GM21717 (cell line): ENCODE measurements around the gene XXYLT1.
"Not testable (repeated sequence)": the region's sequence is repeated elsewhere in the genome, so short reads cannot be mapped to it uniquely, and the experiment has no call there.

Experiments used
- ATAC-seq: cut with Tn5 transposase; IDR thresholded peaks from one replicate; pipeline ENCODE4 v1.9.1; 2021; ENCODE audit warnings: mild to moderate bottlenecking, moderate library complexity; ENCODE audit not compliant: unreplicated experiment

Gene XXYLT1

DNA sequence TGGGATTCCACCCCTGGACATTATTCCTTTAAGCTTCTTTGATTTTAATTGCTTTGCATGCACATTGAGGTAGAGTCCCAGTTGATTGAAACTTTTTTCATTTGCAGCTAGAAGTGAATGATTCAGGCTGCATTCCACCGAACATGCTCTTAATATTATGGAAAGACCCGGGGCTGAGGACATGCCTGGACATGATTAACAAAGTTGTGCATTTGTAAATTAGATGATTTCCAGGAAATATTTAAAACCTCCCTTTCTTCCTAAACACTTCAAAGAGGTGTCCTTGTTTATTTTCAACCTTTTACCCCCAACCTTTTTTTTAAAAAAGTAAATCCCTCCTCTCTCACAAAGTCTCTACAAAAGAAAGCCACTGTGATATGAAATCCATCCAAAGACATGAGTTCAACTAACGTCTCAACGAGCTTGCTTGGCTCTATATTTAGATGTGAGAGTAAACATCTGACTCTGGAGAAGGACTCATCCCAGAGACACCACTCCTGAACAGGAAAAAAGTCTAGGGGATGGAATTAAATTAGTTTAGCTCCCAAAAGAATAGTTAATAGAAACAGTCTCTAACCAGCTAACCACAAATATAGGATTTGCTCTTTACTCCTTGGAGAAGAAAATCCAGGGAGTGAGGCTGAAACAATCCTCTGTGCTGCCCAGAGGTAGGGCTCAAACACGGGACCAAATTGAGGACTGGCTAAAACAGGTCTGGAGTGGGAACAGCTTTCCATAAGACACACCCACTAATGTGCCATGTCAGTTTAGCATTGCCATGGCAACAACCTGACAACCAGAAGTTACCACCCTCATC is 83.1 kb downstream of the XXYLT1 start:
- ATAC-seq = no peak

DNA sequence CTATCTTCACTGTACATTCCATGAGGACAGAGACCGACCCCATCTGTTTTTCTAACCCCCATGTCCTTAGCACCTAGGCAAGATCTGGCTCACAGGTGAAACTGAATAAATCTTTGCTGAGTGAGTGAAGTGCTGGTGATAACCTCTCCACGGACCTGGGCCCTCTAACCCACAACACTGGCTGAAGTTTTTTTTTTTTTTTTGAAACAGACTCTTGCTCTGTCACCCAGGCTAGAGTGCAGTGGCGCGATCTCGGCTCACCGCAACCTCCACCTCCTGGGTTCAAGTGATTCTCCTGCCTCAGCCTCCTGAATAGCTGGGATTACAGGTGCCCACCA is 84.3 kb downstream of the XXYLT1 start:
- not testable (repeated sequence) for ATAC-seq

- no peak for ATAC-seq
Measured at GRCh38 chr3:195186041-195186709, 84.8 kb downstream of the XXYLT1 start.

DNA sequence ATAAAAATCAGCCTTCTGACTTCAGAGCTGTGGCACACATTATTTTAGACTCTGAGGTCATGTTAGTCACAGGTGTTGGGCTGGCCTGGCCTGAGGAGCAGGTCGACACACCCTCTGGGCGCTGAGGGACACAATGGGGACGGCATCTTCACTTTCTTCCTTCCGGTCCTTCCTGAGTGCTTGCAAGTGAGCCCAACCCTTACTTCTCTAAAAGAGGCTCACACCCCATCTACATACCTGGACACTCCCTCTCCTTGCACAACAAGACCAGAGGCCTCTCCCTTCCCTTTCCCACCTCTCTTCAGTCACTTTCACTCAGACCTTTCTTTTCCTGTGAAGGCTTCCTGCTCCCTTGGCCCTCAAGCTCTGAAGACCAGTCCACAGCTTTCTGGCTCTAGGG is 85.4 kb downstream of the XXYLT1 start:
- ATAC-seq = no peak

DNA sequence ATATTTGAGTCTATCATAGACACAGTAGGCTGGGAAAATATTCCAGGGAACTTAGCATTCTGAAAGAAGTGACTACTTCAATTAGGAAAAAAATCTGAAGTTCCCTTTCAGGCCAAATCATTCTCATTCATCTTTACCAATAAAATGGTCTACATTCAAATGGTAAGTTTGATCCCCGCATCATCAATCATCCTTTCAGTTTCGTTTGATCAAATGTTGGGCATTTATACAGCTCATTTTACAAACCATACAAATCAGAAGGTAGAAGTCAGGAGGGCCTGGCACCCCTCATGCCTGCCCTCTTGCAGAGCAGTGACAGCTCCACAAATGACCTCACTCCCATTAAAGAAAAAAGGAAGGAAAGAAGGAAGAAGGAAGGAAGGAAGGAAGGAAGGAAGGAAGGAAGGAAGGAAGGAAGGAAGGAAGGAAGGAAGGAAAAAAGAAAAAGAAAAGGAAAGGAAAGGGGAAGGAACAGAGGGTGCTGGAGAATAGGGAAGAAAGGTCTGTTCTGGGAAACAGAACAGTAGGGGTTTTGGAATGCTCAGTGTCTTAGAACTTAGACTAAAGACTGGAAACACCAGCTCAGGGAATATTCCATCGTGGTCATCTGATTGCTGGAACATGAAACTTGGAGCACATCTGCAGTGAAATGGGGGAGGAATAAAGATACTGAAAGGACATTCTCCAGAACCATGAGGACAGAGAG is 86.1 kb downstream of the XXYLT1 start:
- no peak for ATAC-seq

DNA sequence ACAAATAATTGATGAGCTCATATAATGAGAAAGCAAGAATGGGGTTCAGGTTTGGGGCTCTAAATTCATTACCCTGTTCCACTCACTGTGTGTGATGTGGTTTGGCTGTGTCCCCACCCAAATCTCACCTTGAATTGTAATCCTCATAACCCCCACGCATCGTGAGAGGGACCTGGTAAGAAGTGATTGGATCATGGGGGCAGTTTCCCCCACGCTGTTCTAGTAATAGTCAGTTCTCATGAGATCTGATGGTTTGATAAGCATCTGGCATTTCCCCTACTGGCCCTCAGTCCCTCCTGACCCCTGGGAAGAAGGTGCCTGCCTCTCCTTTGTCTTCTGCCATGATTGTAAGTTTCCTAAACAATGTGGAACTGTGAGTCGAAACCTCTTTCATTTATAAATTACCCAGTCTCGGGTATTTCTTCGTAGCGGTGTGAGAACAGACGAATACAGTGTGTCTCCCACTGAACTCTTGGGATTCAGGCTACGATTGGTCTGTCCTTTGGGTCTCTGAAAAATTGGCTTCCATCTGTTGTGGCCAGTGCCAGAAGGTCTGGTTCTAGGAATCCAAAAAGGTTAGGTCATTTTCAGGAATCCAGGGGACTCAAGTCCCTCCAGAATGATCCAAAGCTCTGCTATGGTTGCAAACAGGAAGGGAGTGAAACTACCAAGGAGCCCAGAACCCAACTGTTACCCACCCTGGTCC is 87.7 kb downstream of the XXYLT1 start:
- no peak for ATAC-seq

GRCh38 chr3:195182470-195182795 is 88.5 kb downstream of the XXYLT1 start:
- no peak for ATAC-seq

DNA sequence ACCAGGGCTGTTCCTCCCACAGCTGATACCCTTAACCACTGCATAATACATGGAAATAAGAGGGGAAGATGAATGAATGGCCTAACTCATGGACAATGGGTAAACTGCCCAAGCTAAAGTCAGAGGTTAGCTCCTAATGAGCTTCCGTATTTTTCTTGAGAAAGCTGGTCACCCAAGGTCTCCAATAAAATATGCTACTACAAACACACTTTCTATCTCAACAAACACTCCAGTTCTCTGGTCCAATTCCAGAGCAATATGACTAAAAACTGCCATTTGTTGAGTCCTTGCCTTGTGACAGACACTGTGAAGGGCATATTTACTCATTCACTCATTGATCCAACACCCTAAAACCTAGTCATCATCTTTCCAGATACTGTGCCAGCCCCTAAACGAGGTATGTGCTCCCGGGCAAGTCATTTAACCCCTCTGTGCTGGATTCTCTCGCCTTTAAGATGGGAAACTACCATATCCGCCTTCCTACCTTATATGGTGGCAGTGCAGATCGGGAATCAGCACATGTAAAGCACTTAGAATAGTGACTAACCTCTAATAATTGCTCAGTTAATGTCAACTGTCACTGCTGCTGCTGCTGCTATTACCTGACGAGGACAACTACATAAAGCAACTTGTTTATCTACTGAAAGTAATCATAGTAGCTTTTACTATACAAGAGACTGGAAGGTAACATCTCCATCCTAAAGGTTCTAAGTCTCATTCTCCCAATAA is 89.1 kb downstream of the XXYLT1 start:
- ATAC-seq = no peak

DNA sequence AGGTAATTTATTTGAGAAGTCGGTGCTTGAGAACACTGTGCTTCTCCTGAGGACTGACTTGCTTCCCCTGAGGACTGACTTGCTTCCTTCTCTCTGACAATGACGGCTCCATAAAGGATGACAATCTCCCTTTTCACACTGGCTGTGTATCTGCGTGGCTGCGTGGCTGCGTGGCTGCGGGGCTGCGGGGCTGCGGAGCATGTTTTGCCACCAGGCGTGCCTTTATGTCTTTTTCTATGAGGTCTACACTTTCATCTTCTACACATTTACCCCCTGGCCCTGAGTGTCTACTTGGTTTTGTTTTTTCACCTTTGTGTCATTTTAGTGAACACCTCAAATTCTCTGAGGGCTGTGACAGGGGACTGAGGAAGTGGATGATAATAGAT is 89.9 kb downstream of the XXYLT1 start:
- ATAC-seq = no peak

DNA sequence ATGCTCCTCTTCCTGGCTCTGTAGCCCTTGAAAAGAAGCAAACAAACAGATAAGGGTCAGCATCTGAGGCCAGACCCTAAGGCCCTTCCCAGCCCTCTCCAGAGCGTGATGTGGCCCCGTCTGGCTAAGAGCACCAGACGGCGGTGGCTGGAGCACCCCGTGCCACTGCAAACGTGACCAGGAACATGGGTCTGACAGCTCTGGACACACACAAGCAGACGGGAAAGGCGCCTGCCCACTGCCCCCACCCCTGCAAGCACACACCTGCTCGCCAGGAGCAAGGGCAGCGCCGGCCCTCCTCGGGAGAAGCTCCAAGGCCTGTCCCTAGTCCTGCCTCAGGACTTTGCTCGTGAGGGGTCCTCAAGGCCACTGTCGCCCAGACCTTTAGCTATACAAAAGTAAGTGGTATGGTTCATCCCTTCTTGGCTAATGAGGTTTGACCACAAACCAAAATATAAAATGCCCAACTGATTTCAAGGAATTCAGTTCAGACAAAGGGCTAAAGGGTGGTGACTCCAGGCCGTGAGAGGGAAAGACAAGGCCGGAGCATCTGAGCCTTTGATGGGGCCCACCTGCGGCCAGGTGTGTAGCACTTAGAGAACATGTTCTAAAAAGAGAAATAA is 90.4 kb downstream of the XXYLT1 start:
- ATAC-seq = no peak

- ATAC-seq = no peak
Measured at GRCh38 chr3:195179776-195180489, 91.0 kb downstream of the XXYLT1 start.

GRCh38 chr3:195178124-195178910 is 92.6 kb downstream of the XXYLT1 start:
- ATAC-seq = no peak

- no peak for ATAC-seq
Measured at GRCh38 chr3:195177422-195178123, 93.4 kb downstream of the XXYLT1 start.

DNA sequence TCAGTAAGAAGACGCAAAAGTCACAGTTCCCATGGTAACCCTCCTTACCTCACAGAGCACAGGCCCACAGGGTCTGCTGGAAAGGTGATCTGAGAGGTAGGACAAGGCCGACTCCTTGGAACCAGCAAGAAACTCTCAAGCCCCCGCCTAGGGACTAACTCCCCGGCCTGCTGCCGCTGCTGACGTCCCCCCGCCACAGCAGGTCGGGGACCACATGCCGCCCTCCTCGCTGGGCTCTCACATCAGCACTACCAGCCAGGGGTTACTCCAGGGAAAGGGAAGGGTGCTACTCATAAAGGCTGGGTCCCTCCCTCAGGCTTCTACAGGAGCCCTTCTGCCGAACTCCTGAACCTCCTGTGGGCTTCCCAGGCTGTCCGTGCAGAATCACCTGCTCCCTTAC is 94.2 kb downstream of the XXYLT1 start:
- no peak for ATAC-seq

DNA sequence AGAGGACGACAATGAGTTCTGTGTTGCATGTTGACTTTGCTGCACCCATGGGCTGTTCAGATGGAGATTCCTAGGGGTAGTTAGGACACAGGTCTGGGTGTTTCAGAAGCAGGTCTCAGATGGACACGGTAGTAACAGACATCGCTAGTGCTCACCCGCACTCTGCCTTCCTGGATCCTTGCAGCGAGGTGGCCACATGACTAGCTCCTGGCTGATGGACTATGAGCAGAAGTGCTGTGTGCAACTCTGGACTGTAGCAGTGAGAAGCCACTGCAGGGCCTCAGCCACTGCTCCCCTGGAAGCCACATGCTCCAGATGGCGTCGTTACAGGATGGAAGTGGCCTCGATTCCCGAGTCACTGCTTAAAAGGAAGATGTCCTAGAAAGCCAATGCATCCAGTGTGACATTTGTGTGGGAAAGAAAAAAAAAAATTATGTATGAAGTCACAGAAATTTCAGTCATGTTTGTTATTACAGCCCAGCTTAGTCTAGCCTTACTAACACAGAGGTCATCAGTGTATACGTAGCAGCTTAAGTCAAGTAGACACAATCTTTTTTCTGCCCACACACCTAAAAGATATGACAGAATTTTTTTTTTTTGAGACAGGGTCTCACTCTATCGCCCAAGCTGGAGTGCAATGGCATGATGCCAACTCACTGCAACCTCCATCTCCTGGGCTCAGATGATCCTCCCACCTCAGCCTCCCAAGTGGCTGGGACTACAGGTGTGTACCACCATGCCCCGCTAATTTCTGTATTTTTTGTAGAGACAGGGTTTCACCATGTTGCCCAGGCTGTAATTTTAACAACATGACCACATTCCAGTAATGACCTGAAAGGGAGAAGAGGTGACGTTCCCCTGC is 95.3 kb downstream of the XXYLT1 start:
- no peak for ATAC-seq

DNA sequence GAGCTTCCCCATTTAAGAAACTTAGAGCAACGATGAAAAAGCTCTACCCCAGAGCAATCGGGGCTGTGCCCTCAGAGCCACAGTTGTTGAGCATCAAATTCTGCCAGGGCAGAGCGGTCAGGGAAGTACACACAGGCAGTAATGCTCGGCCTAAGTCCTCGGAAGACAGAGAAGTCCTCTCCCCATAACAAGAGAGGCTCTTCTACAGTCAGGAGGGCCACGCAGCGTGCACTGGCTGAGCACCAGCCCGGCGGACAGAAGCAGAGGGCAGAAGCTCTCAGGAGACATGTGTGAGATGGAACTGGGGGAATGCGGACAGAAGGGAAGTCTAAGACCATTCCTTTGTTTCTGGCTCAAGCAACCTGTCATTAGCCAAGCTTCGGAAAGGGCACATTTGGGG is 95.9 kb downstream of the XXYLT1 start:
- ATAC-seq = no peak

DNA sequence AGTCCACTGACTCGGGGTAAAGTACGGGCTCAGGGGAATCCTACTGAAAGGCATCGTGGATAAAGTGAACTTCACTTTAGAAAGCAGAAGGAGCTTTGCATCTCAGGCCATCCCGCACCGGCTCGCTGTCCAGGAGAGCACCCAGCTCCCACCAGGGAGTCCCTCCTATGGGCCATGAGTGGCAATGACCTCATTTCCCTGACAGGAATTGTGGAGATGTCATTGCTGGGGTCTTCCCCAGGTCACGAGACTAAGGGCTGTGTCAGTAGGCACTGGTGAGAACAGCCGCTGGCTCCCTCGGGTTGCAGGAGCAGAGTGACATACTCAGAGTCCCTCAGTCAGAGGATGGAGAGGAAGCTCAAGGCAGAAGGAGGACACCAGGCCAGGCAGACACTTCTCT is 97.3 kb downstream of the XXYLT1 start:
- no peak for ATAC-seq
